M059J (cell line): ENCODE data around the gene NCL. TPM values are rescaled to one million over a fixed set of nuclear protein-coding genes. Genes with fewer than 3 reads are reported as not detected.

Experiments used
- DNase-seq: peaks from one replicate; pipeline ENCODE4 v3.0.0-alpha.2; 2012; ENCODE audit warnings: low read depth
- total RNA-seq: library from RNA; depleted of rRNA; stranded (reverse); fragments of >200 nt; shearing (Covaris generic); gene quantifications from 2 replicates; pipeline ENCODE4 v1.2.3, GENCODE V29; 2014; rRNA removed

NCL gene, protein sequence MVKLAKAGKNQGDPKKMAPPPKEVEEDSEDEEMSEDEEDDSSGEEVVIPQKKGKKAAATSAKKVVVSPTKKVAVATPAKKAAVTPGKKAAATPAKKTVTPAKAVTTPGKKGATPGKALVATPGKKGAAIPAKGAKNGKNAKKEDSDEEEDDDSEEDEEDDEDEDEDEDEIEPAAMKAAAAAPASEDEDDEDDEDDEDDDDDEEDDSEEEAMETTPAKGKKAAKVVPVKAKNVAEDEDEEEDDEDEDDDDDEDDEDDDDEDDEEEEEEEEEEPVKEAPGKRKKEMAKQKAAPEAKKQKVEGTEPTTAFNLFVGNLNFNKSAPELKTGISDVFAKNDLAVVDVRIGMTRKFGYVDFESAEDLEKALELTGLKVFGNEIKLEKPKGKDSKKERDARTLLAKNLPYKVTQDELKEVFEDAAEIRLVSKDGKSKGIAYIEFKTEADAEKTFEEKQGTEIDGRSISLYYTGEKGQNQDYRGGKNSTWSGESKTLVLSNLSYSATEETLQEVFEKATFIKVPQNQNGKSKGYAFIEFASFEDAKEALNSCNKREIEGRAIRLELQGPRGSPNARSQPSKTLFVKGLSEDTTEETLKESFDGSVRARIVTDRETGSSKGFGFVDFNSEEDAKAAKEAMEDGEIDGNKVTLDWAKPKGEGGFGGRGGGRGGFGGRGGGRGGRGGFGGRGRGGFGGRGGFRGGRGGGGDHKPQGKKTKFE
- 69.2 and 141 TPM in 2 replicates for total RNA-seq

DNA sequence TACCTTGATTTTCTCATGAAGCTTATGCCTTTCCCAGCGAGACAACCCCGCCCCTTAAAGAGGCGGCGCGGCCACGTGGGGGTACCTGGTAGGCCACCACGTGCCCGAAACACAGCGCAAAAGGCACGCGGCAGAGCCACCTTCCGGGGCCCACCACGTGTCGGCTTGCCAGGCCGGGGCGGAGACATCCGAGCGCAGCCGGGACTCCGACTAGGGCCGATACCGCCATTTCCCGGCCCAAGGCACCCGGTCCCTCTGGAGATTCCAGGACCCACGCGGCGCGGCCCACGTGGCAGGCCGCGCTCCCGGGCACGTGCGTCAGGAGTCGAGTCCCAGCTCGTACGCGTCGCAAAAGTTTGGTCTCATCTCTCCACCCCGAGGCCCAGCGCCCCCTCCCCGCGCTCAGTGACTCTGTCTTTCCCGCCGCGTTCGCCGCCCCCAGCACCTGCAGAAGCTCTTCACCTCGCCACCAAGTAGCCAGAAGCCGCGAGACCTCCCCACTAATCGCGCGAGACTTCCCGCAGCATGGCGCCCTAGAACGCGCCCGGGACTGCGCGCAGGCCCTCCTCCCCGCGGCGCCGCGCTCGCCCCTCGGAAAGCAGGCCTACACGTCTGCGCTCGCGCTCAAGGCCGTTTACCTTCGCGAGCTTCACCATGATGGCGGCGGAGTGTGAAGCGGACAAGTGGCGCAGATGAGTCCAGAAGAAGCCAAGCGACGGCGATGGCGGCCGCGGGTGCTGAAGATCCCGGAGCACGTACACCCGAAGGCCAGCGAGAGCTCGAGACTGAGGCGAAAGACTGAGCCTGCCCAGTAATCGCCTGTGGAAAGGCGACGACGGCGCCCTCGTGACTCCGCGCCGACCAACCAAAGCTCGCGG, at the start of gene NCL:
TSS of gene NCL (minus strand) at position 787 of the 878 bp plus-strand sequence. CDS start at position 656, 131 bp downstream.
- DNase-seq: peak; percentile 96

DNA sequence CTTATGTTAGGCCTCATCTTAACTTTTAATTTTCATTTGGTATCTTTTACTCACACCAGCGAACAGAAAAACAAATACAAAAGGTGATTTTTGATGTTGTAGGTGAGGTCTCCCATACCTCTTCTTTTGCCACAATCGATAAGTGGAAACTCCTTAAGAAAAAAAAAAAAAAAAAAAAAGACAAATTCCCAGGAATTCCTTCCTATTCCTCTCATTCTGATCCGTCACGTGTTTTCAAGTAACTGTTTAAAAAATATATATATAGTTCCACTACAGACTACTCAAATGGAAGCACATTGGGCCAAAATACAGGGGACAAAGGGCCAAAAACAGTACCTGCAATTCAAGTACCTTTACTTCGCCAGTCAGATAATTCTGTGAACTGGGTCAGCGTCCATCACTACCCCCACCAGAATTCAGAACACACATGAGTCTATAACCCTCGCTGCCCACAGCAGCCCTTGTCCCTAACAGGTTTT, 49.5 kb upstream of the NCL start:
- DNase-seq: no peak

DNA sequence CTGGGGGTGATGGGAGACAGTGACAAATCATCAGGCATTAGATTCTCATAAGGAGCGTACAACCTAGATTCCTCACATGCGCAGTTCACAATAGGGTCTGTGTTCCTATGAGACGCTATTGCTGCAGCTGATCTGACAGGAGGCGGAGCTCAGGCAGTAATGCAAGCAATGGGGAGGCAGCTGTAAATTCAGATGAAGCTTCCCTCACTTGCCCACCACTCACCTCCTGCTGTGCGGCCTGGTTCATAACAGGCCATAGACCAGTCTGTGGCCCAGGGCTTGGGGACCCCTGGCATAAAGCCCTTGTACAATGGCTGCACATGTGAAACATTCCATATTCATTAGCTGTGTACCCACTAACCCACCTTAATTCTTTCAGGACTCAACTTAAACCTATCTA, 47.9 kb upstream of the NCL start:
- no peak for DNase-seq

DNA sequence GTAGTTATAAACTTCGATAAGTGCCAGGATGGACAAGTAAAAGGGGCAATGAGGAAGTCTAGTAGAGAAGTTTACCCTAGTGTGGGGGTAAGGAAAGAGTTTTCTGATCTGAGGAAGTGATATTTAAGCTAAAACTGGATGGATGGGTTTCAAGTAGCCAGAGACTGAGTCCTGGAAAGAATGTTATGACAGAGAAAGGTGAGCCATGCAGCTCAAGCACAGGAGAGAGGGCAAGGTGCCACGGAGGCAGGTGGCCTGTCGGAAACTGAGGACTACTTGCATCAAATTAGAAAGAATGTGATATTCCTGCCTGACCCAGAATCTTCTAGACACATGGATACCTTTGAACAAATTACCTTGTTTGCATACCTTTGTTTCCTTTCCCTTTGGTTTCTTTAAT, 39.5 kb upstream of the NCL start:
- DNase-seq: no peak

DNA sequence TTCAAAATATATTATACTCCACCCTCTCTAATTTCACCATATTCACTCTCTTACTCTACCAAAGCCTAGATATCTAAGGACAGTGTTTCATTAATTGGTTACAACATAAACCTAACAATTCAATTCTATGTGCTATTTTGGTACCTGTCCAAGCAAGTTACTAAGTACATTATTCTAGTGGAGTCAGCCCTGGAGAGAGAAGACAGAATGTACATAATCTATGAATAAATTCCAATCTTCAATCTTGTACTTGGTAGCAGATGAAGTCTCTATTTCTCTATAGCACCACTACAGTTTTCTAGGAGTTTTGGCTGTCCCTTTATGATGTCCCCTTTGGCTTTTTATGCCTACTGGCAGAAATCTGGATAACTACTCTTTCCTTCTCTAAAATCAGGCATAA, 38.3 kb upstream of the NCL start:
- DNase-seq: no peak

DNA sequence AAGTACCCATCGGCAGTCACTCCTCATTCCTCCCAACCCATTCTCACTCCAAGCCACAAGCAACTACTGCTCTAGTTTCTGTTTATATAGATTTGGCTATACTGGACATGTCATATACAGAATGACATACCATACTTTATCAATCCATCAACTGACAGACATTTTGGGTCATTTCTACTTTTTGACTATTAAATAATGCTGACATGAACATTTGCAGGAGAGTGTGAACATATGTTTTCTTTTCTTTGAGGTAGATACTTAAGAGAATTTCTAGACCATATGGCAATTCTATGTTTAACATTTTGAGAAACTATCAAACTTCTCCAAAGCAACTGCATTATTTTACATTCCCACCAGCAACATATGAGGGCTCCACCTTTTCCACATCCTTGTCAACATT, 33.4 kb upstream of the NCL start:
- DNase-seq: no peak

DNA sequence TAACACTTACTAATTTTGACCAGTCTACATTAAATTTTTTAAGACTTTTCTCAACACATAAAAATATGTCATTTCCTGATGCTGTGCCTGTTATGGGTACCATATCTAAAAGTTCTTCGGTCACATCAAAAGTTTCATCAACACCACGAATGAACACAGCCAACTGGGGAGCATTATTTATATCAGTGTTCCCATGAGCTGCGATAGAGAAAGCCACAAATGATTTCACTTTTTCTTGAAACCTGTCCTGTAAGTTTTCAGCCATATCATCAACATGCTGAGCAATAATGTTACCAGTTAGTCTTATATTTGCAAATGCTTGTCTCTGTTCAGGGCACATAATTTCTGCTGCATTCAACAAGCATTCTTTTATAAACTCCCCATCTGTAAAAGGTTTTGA, 30.4 kb upstream of the NCL start:
- no peak for DNase-seq

DNA sequence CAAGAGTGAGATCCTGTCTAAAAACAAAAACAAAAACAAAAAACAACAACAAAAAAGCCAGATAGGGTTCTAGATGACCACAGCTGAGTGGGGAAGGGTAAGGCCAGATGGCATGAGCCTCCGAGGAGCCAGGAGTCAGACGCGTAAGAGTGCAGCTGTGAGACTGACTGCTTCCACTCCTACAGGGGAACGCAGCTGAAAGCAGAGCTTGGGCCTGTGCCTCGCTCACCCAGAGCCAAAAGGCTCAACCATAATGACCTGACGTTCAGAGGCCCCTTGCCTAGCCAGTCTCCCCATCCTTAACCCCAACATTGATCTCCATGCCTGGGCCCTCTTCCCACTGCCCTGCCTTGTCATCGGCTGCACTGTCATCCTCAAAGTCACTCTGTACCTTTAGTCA, 26.5 kb upstream of the NCL start:
- no peak for DNase-seq

DNA sequence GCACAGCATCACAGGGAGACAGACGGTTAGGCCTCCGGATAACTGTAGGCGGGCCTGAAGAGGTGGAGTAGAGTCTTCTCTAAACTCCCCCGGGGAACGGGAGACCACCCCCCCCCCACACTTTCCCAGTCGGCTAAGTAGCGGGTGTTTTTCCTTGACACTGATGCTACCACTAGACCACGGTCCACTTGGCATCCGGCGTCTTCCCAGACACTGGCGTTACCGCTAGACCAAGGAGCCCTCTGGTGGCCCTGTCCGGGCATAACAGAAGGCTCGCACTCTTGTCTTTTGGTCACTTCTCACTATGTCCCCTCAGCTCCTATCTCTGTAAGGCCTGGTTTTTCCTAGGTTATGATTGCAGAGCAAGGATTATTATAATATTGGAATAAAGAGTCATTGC, 25.7 kb upstream of the NCL start:
- DNase-seq: no peak

DNA sequence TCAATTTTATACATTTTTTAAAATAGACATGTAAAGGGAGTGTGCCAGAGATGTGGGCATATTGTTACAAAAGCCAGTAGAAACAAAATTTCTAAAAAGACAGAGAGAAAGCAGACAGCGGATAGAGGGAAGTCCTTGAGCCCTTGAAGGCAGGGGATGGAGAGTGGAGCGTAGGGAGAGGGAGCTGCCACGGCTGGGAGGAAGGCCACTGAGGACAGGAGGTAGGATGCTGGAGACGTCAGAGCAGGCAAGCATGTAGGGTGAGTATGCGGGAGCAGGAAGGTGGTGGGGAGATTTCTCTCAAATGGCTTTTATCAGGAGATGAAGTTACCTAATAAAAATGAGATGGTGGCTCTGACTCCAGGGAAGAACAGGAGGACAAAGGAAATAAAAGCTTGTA, 24.0 kb upstream of the NCL start:
- no peak for DNase-seq

DNA sequence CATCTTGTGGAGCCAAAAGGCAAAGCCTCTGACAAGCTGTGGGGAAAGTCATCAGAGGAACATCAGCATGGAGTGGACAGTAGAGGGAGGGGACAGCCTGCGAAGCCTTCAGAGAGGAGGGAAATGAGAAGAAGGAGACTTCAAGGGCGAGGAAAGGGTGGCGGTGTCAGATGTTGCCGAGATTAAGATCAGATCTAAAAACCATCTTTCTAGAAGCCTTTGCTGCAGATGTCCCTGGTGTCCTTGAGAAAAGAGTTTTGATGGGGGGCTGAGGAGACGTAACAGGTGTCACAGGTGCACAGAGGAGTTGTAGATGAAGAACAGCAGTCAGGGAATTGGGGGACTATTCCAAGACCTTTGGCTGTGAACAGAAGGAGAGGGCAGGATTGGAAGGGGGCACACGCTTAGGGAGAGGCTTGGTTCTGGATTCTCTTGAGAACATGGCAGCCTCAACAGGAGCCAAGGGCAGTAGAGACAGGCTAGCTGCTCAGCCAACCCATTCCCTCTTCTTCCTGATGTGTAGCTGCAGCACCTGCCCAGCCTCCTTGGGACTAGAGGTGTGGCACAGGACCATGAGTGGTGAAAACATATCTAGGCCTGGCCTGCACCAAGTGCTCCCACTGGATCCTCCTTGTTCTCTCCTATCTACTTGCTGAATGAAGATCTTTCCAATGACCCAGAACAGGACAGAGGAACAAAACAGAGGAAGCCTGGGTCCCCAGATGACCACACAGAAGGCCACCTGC, 22.7 kb upstream of the NCL start:
- no peak for DNase-seq

DNA sequence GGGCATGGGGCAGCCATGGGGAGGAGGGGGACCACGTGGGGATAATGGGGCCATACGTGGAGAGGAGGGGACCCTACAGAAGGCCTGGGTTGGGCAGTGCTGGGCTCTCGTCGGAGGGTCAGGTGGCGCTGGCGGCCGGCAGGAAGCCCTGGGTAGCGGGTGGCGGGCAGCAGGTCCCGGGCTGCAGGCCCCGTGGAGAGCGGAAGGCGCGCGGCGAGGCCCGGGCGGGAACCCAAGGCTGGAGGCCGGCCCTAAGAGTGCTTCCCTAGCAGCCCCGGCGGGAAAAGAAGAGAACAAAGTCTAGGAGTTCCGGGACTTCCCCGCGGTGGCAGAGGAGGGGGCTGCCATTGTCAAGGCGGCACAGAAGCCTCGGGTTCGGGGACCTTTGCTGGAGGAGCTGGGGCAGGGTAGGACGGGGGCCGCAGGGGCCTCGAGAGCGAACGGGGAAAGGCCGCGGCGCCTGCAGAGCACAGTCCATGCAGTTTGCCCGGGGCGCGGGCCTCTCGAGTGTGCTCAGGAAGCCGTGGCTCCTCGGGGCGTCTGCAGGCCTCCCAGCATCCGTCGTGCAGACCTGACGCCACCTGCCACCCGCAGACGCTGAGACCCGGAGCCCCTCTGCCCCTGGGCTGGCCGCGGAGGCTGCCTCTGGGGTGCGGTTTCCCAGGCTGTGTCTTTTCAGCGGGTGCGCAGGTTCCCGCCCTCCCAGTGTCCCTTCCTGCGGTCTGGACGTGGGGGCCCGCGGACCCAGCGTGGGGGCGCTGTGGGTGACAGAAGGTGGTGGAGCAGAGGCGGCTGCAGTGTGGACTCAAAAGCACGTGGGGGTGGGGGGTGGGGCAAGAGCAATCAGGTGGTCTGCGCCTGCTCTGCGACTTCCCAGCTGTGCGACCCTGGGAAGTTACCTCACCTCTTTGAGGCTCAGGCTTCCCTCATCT, 19.4 kb upstream of the NCL start:
- DNase-seq: no peak

DNA sequence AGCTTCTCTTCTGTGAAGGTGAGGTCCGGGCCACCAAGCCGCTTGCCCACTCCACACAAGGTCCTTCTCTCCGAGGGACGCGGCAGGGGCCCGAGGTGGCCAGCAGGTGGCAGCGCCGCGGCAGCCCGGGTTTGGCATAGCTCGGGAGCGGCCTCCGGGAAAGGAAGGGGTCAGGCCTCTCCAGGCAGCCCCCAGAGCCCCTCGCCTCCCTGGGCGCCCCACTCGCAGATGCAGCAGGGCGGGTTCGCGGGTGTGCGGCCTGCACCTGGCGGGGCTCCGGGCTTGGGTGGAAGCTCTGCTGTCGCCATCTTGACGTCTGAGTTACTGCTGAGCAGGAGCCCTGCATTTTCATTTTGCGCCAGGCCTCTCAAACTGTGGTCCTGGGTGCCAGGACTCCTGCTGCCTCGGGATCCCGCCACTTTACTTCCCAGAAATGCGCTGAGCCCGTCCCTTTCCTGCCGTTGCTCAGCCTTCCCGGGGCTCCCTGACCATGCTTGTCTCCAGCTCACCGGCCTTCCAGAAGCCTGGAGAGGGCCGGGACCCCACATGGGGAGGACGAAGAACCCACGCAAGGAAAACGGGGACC, 18.6 kb upstream of the NCL start:
- peak; percentile 46 for DNase-seq

DNA sequence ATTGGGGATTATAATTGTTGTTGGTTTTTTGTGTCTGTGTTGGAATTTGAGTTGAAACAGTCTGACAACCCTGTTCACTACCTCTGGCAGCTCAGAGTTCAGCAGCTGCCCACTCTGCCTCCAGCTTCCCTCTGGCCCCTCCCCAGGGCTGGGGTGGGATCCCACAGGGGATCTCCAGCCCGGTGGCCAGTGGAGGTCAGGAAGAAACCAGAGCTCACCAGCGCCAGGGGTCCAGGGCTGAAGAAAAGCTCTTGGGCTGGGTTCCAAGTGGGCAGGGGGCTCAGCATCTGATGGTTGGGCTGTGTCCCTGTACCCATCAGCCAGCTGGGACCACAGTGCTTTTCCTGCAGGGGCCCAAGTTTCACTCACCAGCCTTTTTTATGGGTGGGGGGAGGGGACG, 16.5 kb upstream of the NCL start:
- no peak for DNase-seq

DNA sequence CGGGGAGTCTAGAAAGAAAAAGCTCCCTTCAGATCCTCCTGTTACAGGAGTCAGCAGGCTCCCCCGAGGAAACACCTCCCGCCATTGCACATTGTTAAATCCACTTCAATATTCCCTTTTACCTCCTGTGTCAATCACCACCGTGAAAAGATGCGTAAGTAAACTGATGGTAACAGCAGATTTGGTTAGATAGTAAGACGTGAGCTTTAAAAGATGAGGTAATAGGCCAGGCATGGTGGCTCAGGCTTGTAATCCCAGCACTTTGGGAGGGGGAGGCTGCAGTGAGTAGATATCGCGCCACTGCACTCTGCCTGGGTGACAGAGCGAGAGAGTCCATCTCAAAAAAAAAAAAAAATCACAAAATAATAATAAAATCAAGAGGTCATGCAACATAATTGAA, 15.2 kb upstream of the NCL start:
- no peak for DNase-seq

DNA sequence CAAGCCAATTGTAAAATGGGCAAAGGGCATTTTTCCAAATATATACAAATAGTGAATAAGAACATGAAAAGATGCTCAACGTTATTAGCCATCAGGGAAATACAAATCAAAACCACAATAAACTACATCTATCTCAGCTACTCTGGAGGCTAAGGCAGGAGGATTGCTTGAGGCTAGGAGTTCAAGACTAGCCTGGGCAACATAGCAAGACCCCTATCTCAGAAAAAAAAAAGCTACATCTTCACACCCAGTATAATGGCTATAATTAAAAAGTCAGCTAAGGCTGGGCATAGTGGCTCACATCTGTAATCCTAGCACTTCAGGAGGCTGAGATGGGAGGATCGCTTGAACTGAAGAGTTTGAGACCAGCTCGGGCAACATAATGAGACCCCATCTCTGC, 12.6 kb upstream of the NCL start:
- DNase-seq: no peak

DNA sequence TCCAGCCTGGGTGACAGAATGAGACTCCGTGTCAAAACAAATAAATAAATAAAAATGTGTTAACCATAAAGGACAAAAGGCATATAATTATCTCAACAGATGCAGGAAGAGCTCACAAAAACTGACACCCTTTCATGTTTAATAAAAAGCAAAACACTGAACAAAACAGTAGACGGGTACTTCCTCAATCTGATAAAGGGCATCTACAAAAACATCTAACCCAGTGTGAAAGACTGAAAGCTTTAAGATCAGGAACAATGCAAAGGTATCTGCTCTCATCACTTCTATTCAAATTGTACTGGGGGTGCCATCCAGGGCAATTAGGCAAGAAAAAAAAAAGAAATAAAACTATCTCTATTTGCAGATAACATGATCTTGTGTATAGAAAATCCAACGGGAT, 11.7 kb upstream of the NCL start:
- DNase-seq: no peak

DNA sequence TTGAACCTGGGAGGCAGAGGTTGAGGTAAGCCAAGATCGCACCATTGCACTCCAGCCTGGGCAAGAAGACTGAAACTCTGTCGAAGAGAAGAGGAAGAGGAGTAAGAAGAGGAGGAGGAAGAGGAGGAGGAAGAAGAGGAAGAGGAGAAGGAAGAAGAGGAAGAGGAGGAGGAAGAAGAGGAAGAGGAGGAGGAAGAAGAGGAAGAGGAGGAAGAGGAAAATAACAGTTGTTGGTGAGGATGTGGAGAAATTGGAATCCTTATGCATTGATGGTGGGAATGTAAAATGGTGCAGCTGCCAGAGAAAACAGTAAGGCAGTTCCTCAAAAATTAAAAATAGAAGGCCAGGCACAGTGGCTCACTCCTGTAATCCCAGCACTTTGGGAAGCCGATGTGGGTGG, 8.5 kb upstream of the NCL start:
- DNase-seq: no peak

DNA sequence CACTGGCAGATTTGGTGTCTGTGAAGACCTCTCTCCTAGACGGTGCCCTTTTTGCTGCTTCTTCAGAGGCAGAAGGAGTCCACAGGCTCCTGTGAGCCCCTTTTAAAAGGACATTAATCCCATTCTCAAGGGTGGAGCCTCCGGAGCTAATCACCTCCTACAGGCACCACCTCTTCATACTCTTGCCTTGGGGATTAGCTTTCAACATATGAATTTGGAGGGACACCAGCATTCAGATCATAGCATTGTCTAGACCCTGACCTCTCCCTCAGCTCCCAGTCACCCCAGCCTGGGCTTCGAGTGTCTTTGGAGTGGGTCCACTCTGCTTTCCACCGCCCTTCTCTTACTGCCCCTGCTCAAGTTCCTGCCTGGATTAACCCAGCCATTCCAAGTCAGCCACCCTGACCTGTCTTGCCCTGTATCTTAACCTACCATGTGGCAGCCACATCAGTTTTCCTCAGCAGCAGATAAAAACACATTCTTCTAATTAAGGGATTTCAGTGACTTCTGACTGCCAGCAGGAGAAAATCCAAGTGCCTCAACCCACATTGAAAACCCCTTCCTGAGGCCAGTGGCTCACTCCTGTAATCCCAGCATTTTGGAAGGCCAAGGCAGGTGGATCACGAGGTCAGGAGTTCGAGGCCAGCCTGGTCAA, 6.1 kb upstream of the NCL start:
- no peak for DNase-seq

DNA sequence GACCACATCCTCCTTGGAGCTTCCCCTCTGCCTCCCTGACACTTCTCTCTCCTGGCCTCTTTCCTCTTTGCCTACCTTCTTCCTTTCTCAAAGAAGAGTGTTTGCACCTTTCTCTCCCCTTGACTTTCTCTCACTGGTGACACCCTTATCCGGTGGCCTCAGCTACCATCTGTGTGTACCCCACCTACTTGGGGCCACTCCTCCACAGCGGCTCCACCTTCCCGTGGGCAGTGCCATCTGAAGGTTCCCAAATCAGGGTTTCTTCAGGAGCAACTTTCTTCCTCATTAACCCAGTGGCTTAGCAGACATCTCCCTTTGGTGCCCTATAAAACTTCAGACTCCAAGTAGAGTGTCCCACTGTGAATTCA, 5.3 kb upstream of the NCL start:
- DNase-seq: no peak
